NCI-H446 treated with DMSO at 0.1 percent for 48 hours (cell line): ENCODE results near the gene RARB.

Experiments used
- DNase-seq: peaks from one replicate; lab custom pipeline; 2025; lab: John Stamatoyannopoulos, UW

Gene RARB

GRCh38 chr3:25472731-25473130, 44.7 kb downstream of the RARB start:
- DNase-seq, result no peak

GRCh38 chr3:25473246-25473645, 45.2 kb downstream of the RARB start:
- no peak for DNase-seq

- DNase-seq, result no peak
Measured at GRCh38 chr3:25474052-25474451, 46.0 kb downstream of the RARB start.

DNA sequence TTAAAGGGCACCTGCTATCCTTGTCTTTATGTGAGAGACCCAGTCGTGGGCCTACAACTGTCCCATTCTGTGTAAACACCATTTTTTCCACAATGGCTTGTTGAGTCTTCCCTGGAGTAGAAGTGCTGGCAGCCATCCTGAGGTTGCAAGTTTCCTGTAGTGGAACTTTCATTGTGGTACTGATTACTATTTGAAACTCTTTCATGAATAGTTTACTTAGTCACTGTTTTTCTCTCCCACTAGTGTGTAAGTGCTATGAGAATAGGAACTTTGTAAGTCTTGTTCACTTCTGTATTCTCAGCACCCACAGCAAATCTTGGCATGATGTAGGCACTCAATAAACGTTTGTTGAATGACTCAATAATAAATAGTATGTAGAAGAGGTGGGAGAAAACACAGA, 48.6 kb downstream of the RARB start:
- DNase-seq, result no peak

DNA sequence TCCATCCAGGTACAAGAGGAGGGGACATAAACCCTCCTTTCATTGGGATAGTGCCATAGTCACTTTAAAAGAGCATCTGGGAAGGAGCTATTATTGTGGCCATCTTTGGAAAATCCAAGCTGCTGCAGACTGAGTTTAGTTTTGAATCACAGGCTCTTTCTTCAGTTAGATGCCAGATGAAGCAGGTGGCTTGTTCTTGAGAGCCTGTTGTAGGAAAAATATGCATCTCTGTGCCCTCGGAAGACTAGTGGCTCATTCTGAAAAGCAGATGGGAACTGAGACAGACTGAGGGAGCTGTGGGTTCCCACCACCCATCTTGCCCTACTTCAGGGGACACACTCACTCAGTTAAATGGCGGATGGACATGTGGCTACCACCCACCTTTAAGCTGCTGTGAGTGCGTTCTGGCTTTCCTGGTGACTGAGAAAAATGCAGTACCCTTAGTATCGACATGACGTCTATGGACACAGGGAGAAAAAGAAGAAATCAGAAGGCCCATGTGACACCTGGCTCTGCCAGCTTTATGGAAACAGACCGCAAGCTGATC, 50.2 kb downstream of the RARB start:
- peak; percentile 9 for DNase-seq

DNA sequence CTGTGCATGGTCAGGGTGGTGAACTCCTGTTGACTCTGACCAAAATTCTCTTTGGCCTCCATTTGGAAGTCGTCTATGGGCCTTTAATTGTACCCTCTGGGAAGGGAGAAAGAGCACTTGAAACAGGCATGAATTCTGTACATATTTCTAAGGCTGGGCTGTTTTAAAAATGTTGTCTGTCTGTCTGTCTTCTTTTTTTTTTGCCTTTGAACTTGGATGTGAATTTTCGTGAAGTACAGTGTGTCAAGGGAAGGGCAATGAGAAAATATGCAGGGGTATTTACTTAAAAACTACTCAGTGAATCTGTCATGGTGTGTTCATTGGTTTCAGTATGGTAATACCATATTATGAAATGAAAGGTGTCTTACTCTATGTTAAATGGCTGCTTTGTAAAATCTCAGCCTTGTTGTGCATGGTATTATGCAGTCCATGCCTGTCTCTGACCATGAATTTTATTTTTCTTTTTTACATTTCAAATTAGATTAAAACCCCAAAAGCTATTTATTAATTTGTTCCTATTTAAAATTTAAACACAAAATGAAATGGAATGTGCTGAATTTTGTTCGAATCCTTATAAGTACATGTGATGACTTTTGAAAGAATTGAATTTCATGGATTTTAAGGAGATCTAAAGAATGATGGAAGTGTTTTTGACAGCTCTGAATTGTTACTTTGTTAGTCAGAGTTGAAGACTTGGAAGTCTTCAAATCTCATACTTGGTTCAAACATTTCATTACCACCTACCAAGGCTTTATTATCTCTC, 51.1 kb downstream of the RARB start:
- no peak for DNase-seq

GRCh38 chr3:25479727-25480010, 51.6 kb downstream of the RARB start:
- no peak for DNase-seq

DNA sequence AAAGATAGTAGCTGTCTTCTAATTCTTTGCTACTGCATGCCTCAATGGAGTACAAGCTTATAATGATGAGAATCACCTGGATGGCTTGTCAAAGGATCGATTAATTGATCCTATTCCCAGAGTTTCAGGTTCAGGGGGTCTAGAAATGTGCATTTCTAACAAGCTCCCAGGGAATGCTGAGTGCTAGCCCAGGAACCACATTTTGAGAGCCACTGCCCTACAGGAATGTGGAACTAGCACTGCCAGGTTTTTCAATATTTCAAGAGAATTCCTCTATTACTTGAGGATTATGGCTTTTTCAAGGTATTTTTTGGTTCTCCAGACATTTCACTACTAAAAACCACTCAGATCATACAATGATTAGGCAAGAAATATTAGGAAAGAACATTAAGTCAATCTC, 52.7 kb downstream of the RARB start:
- no peak for DNase-seq

DNA sequence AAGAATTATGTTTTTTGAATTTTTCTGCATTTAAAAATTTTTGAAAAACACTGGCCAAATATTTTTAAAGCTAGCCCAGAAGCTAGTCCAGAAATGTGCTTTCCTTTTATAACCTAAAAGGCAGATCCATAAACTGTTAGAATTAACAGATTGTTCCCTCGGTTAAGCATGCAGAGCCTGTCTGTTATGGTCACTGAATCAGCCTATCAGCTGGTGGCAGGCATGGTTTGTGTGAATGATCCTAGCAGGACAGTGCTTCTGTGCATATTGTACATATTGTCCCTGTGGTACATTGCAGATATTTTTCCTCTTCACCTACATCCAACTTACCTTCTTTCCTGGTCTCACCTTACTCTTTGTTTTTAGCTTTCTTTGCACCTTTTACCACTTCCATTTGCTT, 53.3 kb downstream of the RARB start:
- no peak for DNase-seq

DNA sequence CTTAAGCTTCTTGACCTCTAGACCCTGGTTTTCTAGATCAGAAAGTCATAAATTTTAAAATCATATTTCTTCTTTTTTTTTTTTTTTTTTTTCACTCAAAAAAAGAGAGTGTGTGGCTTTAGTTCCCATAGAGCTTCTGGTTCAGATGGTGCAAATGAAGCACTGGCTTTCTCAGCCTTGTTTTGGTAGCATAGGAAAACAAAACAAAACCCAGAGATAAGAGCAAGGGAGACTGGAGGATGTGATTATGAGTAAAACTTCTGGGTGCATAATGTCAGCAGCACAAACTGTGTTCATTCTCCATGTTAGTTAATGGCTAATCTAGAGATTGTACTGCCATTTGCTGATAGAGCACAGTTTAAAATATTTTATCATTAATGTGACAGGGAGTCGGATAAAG, 55.4 kb downstream of the RARB start:
- DNase-seq, result no peak

DNA sequence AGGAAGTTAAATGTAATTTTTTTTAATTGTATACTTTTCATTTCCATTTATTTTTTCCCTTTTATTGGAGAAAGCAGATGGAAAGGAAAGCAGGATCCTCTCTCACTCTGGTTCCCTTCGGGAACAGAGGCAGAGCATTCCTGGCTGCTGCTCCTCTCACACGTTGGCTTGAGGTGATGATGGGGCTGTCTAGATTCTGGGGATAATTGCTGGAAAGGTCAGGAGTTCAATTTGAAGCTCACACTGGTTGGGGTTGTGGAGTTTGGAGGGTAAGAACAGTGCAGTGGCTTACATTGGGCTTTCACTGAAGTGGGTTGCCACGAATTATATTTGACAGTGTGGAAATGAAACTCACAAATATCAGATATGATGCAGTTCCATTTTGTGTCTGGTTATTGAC, 57.6 kb downstream of the RARB start:
- DNase-seq, result no peak

- no peak for DNase-seq
Measured at GRCh38 chr3:25486932-25487331, 58.9 kb downstream of the RARB start.

GRCh38 chr3:25489858-25490593, 62.0 kb downstream of the RARB start:
- no peak for DNase-seq

DNA sequence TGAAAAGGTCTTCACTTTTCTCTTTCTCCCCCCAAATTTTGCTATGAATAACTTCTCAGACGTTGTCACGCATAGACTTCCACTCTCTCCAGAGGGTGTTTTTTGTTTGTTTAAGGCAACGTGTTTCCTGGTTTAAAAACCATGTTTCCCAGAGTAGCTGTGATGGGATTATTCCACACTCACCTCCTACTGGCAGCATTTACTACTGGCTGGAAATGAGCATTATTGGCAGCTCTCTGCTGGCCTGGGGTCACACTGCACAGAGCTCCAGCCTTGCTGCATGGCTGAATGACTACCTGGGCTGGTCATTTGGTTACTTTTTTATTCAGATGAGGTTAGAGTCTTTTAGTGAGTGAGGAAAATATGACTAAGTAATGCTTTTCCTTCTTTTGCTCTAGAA, 65.2 kb downstream of the RARB start:
- DNase-seq, result no peak

DNA sequence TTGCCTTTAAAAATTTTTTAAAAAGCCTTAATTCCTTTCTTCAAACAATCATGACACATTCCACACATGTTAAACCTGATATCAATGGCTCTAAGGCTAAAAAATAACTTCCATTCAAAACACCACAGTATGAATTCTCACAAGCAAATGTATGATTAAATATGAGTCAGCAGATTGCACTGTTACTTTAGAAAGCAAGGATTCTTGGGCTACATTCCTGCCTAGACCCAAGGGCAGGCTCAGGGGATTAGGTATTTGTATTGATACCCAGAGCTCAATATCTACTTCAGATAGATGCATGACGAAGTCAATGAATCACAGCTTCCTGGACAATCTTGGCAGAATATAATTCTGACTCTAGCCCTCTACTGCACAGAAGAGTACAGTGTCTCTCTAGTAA, 65.7 kb downstream of the RARB start:
- DNase-seq, result no peak

DNA sequence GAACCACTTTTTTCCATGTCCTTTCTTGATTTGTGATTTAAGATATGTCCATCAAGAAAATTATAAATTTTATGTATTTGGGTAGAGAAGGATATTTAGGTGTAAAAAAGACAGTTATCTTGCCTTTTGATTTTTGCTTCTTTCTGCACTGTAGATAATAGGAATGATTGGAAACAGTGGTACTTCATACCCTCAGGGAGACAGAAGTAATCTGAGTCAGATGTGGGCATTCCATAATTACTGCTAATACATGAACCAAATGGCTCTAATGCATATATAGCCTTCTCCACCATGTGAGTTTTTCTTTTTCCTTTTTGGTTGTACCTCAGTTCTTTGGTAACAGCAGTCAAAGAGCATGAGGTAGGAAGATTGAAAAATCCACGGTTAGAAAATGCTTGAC, 67.2 kb downstream of the RARB start:
- no peak for DNase-seq

GRCh38 chr3:25495726-25496253, 67.7 kb downstream of the RARB start:
- no peak for DNase-seq

DNA sequence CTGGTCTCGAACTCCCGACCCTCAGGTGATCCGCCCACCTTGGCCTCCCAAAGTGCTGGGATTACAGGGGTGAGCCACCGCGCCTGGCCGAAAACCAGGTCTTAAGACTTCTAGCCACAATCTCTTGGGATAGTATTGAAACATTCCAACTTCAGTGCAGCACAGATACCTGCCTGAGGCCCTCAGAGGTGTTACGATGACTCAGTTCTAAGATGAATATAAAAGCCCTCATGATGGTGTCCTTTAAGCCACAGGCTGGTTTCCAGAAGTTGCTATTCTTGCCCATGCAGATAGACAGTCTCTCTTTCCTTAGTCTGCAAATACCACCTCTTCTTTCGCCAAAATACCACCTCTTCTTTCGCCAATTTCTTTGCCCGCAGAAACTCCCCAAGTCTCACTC, 69.0 kb downstream of the RARB start:
- no peak for DNase-seq

DNA sequence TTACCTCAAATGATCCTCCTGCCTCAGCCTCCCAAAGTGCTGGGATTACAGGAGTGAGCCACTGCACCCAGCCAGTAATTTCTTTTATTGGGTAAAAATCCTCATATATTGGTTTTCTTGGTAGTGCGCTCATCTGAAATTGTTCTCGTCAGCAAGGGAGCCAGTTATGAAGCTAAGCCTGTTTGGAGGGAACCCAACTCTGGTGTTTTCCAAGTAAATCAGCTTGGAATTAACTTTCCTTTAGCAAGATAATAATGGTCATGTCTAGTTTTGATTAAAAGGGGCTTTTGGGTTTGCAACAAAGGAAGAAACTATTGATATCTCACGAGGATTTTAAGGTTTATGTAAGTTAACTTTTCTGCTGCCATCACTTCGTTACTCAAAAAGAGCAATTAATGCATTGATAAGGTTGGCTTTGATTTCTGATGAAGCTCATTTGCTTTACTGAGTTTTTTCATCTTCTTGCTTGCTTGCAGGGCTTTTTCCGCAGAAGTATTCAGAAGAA, 72.7 kb downstream of the RARB start:
- no peak for DNase-seq

- no peak for DNase-seq
Measured at GRCh38 chr3:25502233-25502632, 74.2 kb downstream of the RARB start.

- no peak for DNase-seq
Measured at GRCh38 chr3:25503898-25504301, 75.8 kb downstream of the RARB start.

DNA sequence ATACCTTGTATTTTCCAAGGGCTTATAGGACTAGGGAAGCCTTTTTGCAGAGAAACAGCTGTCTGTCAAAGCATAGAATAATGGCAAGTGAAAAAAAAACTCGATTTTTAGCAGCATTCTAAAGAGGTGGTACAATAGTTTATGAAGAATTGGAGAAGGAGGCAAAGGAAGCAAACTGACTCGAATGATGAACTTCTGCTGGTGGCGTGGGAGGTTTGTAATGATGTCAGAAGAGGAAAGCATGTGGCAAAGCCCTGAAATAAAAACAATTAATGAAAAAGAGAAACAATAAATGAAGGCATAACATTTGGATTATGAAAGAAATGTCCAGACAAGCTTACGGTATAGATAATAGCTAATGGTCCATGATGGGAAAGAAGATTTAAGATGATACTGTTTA, 77.5 kb downstream of the RARB start:
- no peak for DNase-seq

GRCh38 chr3:25507811-25508210, 79.7 kb downstream of the RARB start:
- no peak for DNase-seq
